ENCODE data around the gene BHLHE40. TPM values are rescaled to one million over a fixed set of nuclear protein-coding genes. Genes with fewer than 3 reads are reported as not detected.

Gene BHLHE40
- total and polyA plus RNA-seq, 10 of the 15 experiments (the other 5 are each of a cell fraction or from before 2014, with no cell fraction given), result 25.2 to 106 (median 51.4) TPM

- TF ChIP-seq RCOR1 (conservative IDR thresholded peaks at IDR 0.05; ENCODE audit: low read depth, low read length) (no peak), IKZF1 (conservative IDR thresholded peaks at IDR 0.05) (no peak), ATF3 (IDR thresholded peaks at IDR 0.05; ENCODE audit: borderline replicate concordance, extremely low read depth, low read depth, low read length) (peak; percentile 67; the same call in 1 of the 2 replicates), ATF7 (IDR thresholded peaks at IDR 0.05; ENCODE audit: low read depth) (0 out of 2 replicates have a peak, but pooled peaks have one; percentile 4), BHLHE40 (IDR thresholded peaks at IDR 0.05; ENCODE audit: borderline replicate concordance in 1 of 2, low read depth in 2 of 2, low read length in 1 of 2) (peak; percentile 98 to 99), CREB1 (IDR thresholded peaks at IDR 0.05; ENCODE audit: low read depth) (no peak), POLR2A (IDR thresholded peaks at IDR 0.05; ENCODE audit: low read depth, low read length) (no peak), ZZZ3 (IDR thresholded peaks at IDR 0.05; ENCODE audit: control insufficient read depth, insufficient read length, low read depth) (no peak), ZBTB4 (CRISPR knock-in tag; IDR thresholded peaks at IDR 0.05) (no peak), MTA2 (IDR thresholded peaks at IDR 0.05; ENCODE audit: low read depth) (0 out of 2 replicates have a peak, but pooled peaks have one; percentile 7), RELA (IDR thresholded peaks at IDR 0.05; ENCODE audit: borderline replicate concordance, partially characterized antibody) (no peak), SUPT20H (IDR thresholded peaks at IDR 0.05; ENCODE audit: borderline replicate concordance, control insufficient read depth, low read depth, low read length) (no peak), ZNF217 (IDR thresholded peaks at IDR 0.05) (no peak), NFYA (IDR thresholded peaks at IDR 0.05; ENCODE audit: borderline replicate concordance, low read depth, low read length) (no peak), SP1 (IDR thresholded peaks at IDR 0.05; ENCODE audit: low read depth, low read length) (peak; percentile 8), USF1 (IDR thresholded peaks at IDR 0.05; ENCODE audit: borderline replicate concordance, extremely low read length, insufficient read depth, low read depth, low read length) (peak; percentile 80), HDAC6 (IDR thresholded peaks at IDR 0.05; ENCODE audit: unreplicated experiment) (no peak), CTCF (IDR thresholded peaks at IDR 0.05 in 2 of 3, conservative IDR thresholded peaks at IDR 0.05 in 1 of 3; ENCODE audit: control insufficient read depth in 2 of 3, extremely low read depth in 1 of 3, insufficient read depth in 1 of 3, low read depth in 3 of 3, low read length in 3 of 3) (no peak), IKZF2 (IDR thresholded peaks at IDR 0.05) (no peak; a peak in 2 of 4 replicates), FOS (IDR thresholded peaks at IDR 0.05; ENCODE audit: borderline replicate concordance, extremely low read depth, insufficient read length) (peak; percentile 15), HDAC2 (IDR thresholded peaks at IDR 0.05) (no peak), USF2 (IDR thresholded peaks at IDR 0.05; ENCODE audit: borderline replicate concordance, low read depth, low read length) (peak; percentile 63), TCF3 (IDR thresholded peaks at IDR 0.05; ENCODE audit: borderline replicate concordance, insufficient read depth, low read depth, low read length) (peak; percentile 74; the same call in 1 of the 2 replicates), MEF2B (IDR thresholded peaks at IDR 0.05; ENCODE audit: partially characterized antibody, poor library complexity, severe bottlenecking) (peak; percentile 80)
These were observed 240 bp upstream of the BHLHE40 start (continued) for GRCh38 chr3:4978966-4979427.

All from GM12878 (cell line).